NT2/D1 (cell line): ENCODE measurements around the gene DNAAF1.

Source experiments
- YY1 ChIP-seq: IDR thresholded peaks from 2 replicates; pipeline ENCODE4 v1.6.1; 2011; ENCODE audit not compliant: insufficient read length, insufficient read depth
- ZNF274 ChIP-seq: IDR thresholded peaks from 2 replicates; pipeline ENCODE4 v1.6.1; 2011; ENCODE audit warnings: mild to moderate bottlenecking, low read depth, low read length

- TF ChIP-seq YY1 = no peak
- TF ChIP-seq ZNF274 = no peak
These were observed 75.7 kb downstream of the DNAAF1 start for GRCh38 chr16:84220851-84221250.
